K562 (cell line): ENCODE measurements around the gene SALL3. TPM values are rescaled to one million over a fixed set of nuclear protein-coding genes. Genes with fewer than 3 reads are reported as not detected.

Experiments
- ATAC-seq: fragments of 200-7000 bp; cut with Tn5 transposase; 3 replicates; pipeline ENCODE4 v1.9.1; 2020; ENCODE audit warnings: moderate library complexity
- BruUV-seq: library from RNA; stranded (reverse); fragments of 400-500 nt; replicated peaks from 2 replicates; lab custom pipeline; 2021; lab: Mats Ljungman, UMichigan
- CTCF ChIA-PET: fragments of 300-600 bp; formaldehyde crosslinking; extraction: SDS; loops from one replicate; lab custom pipeline; 2021; ENCODE audit warnings: low intra/inter-chr PET ratio; lab: Yijun Ruan, JAX
- POLR2A ChIA-PET: fragments of 300-600, 350-650 bp; sonication (Branson Sonifier 250); formaldehyde crosslinking; extraction: SDS; loops from one replicate; lab custom pipeline; 2021; ENCODE audit warnings: antibody characterized with exemption, inconsistent platforms; lab: Yijun Ruan, JAX
- DNase-seq, 4 experiments: peaks; one replicate each; pipeline versions ENCODE4 v3.0.0 to v3.0.0-alpha.2; 2011 to 2018; ENCODE audit warnings: low spot score in 3 of 4, mixed read lengths in 3 of 4; ENCODE audit errors: extremely low read depth in 1 of 4
- FAIRE-seq: peaks from 2 replicates; lab custom pipeline; 2011; peaks lifted over from hg19 to GRCh38; lab: Jason Lieb, UNC
- H2AFZ ChIP-seq: 2 replicates; pipeline ENCODE4 v1.6.0; 2011; ENCODE audit warnings: low read depth, low read length, control low read depth, inconsistent platforms
- H3K27ac ChIP-seq: fragments of 200-600 bp; 3 replicates; pipeline ENCODE4 v1.8.0; 2011; ENCODE audit warnings: low read depth, mild to moderate bottlenecking, control low read depth, inconsistent platforms, low read length, moderate library complexity, mixed read lengths; ENCODE audit errors: extremely low read depth
- H3K27me3 ChIP-seq, 2 experiments: fragments of 300-600 bp in 1 of 2; 2 replicates in 1 of 2; 3 replicates in 1 of 2; pipeline versions ENCODE4 v1.6.0 to v1.8.0; 2011; ENCODE audit warnings: inconsistent platforms in 2 of 2, low read length in 2 of 2, mild to moderate bottlenecking in 1 of 2, mixed read lengths in 1 of 2, moderate library complexity in 1 of 2; ENCODE audit not compliant: control insufficient read depth in 2 of 2, insufficient read depth in 2 of 2
- H3K36me3 ChIP-seq: fragments of 300-600 bp; 3 replicates; pipeline ENCODE4 v1.8.0; 2011; ENCODE audit warnings: mild to moderate bottlenecking, low read length, inconsistent platforms; ENCODE audit not compliant: control insufficient read depth, insufficient read depth
- H3K4me1 ChIP-seq, 2 experiments: fragments of 200-600 bp in 1 of 2; replicated peaks in 1 of 2; 2 replicates in 1 of 2; 3 replicates in 1 of 2; pipeline versions ENCODE4 v1.5.1 to v1.8.0; 2011; ENCODE audit warnings: inconsistent platforms in 2 of 2, low read length in 2 of 2, mild to moderate bottlenecking in 1 of 2, mixed read lengths in 1 of 2, moderate library complexity in 1 of 2; ENCODE audit not compliant: control insufficient read depth in 2 of 2, insufficient read depth in 2 of 2
- H3K4me2 ChIP-seq: 2 replicates; pipeline ENCODE4 v1.6.1; 2011; ENCODE audit warnings: low read length, control low read depth, inconsistent platforms, mixed read lengths; ENCODE audit not compliant: insufficient read depth
- H3K4me3 ChIP-seq: fragments of 200-600 bp; sonication (generic), shearing (Covaris generic); 2 replicates; pipeline ENCODE4 v1.5.1; 2016; ENCODE audit warnings: control low read depth, inconsistent platforms
- H3K79me2 ChIP-seq: fragments of 200-600 bp; 3 replicates; pipeline ENCODE4 v1.8.0; 2011; ENCODE audit warnings: low read length, inconsistent platforms; ENCODE audit not compliant: control insufficient read depth, insufficient read depth
- H3K9ac ChIP-seq, 2 experiments: 2 replicates each; pipeline versions ENCODE4 v1.6.0 to v1.6.1; 2011; ENCODE audit warnings: low read depth in 2 of 2, low read length in 2 of 2, control low read depth in 1 of 2, inconsistent platforms in 1 of 2, mild to moderate bottlenecking in 1 of 2, mixed read lengths in 1 of 2; ENCODE audit not compliant: insufficient read depth in 1 of 2
- H3K9me1 ChIP-seq: one replicate; pipeline ENCODE4 v1.6.0; 2011; ENCODE audit warnings: inconsistent platforms, mild to moderate bottlenecking, low read length, moderate library complexity; ENCODE audit not compliant: control insufficient read depth, insufficient read depth
- H3K9me3 ChIP-seq: replicated peaks from 2 replicates; pipeline ENCODE4 v1.5.1; 2011; ENCODE audit warnings: low read depth, low read length, inconsistent platforms; ENCODE audit not compliant: control insufficient read depth, insufficient read depth
- H4K20me1 ChIP-seq: replicated peaks from 2 replicates; pipeline ENCODE4 v1.6.1; 2011; ENCODE audit warnings: low read length, inconsistent platforms, mixed read lengths; ENCODE audit not compliant: control insufficient read depth, insufficient read depth
- DPF2 ChIP-seq: fragments of 450-650 bp; IDR thresholded peaks from 2 replicates; pipeline ENCODE4 v1.6.1; 2016
- EGR1 ChIP-seq: fragments of 450-650 bp; conservative IDR thresholded peaks from 2 replicates; pipeline ENCODE4 v1.6.1; 2017; ENCODE audit warnings: mild to moderate bottlenecking
- EWSR1 ChIP-seq: fragments of 450-650 bp; IDR thresholded peaks from 2 replicates; pipeline ENCODE4 v1.6.1; 2018; ENCODE audit warnings: borderline replicate concordance, mild to moderate bottlenecking, low read depth, moderate library complexity; ENCODE audit not compliant: partially characterized antibody
- HMG20B ChIP-seq: fragments of 250-450 bp; sonication (Bioruptor Pico); IDR thresholded peaks from 2 replicates; pipeline ENCODE4 v1.5.0; 2021; ENCODE audit warnings: mild to moderate bottlenecking
- KDM2B ChIP-seq: fragments of 250-450 bp; sonication (Bioruptor Pico); IDR thresholded peaks from 2 replicates; pipeline ENCODE4 v1.8.0; 2021; ENCODE audit warnings: mild to moderate bottlenecking, moderate library complexity
- MEF2A ChIP-seq: IDR thresholded peaks from 2 replicates; pipeline ENCODE4 v1.6.1; 2011; ENCODE audit warnings: low read depth, mild to moderate bottlenecking, low read length, moderate library complexity; ENCODE audit not compliant: control insufficient read depth
- TAF15 ChIP-seq: fragments of 200-400 bp; formaldehyde crosslinking; IDR thresholded peaks from 2 replicates; pipeline ENCODE4 v1.6.1; 2017; ENCODE audit warnings: mild to moderate bottlenecking, low read depth, low read length, moderate library complexity
- YBX1 ChIP-seq: fragments of 450-650 bp; IDR thresholded peaks from 2 replicates; pipeline ENCODE4 v1.7.1; 2016; ENCODE audit warnings: mild to moderate bottlenecking
- ZBTB34 ChIP-seq: fragments of 250-450 bp; sonication (Bioruptor Pico); IDR thresholded peaks from 2 replicates; pipeline ENCODE4 v1.8.0; 2021; ENCODE audit warnings: mild to moderate bottlenecking, moderate library complexity
- ZKSCAN3 ChIP-seq: fragments of 250-450 bp; sonication (Bioruptor Pico); IDR thresholded peaks from 2 replicates; pipeline ENCODE4 v1.4.0; 2020
- ZNF124 ChIP-seq: sonication (generic); formaldehyde crosslinking; IDR thresholded peaks from 2 replicates; pipeline ENCODE4 v1.8.1; 2022; ENCODE audit warnings: missing genetic modification reagents
- ZNF316 ChIP-seq: fragments of 450-650 bp; IDR thresholded peaks from 2 replicates; pipeline ENCODE4 v1.6.1; 2016
- ZNF318 ChIP-seq, 2 experiments: fragments of 450-650 bp; IDR thresholded peaks; 2 replicates each; pipeline ENCODE4 v1.6.1; 2016; ENCODE audit warnings: mild to moderate bottlenecking in 2 of 2, borderline replicate concordance in 1 of 2, low read depth in 1 of 2, moderate library complexity in 1 of 2
- WGBS: fragments of 100-300 bp; shearing (Covaris generic); methylation state at CpG from one replicate; pipeline ENCODE4 v1.1.6; 2016; ENCODE audit warnings: low coverage, mixed read lengths; ENCODE audit not compliant: insufficient coverage; ENCODE audit errors: missing lambda C conversion rate; 5-methylcytosine and 5-hydroxymethylcytosine counted together
- in situ Hi-C: fragments of 300-500 bp; cut with MboI; formaldehyde crosslinking; loops from 4 replicates; pipeline ENCODE4 v1.15.0; 2018; ENCODE audit warnings: inconsistent platforms, mixed read lengths
- intact Hi-C: fragments of 100-400 bp; cut with micrococcal nuclease; formaldehyde crosslinking; loops from 2 replicates; pipeline ENCODE4 v1.14.2; 2022
- polyA plus RNA-seq, 8 experiments: library from polyadenylated mRNA; depleted of rRNA in 4 of 8; stranded (reverse) in 5 of 8; unstranded in 3 of 8; fragments of >200 nt; fragmentation: Nextera tagmentation in 2 of 8; fragmentation: Illumina TruSeq in 1 of 8; extraction: Ambion mirVana in 2 of 8; extraction: Trizol in 1 of 8; gene quantifications; 2 replicates each; pipeline versions ENCODE4 v1.2.1 to v1.2.3, GENCODE V29; 2011 to 2014; ENCODE audit warnings: inconsistent platforms in 1 of 8, missing spikeins in 1 of 8
- total RNA-seq, 7 experiments: library from RNA; depleted of rRNA in 6 of 7; stranded (reverse); fragments of >200 nt in 6 of 7; fragmentation: Illumina TruSeq in 2 of 7; extraction: Trizol in 2 of 7; gene quantifications; 2 replicates each; pipeline versions ENCODE4 v1.2.1 to v1.2.3, GENCODE V29; 2011 to 2021; ENCODE audit warnings: low replicate concordance in 1 of 7

SALL3 gene
- total and polyA plus RNA-seq, 9 of the 15 experiments (the other 6 are each of a cell fraction or from before 2014, with no cell fraction given), result not detected

GRCh38 chr18:79010802-79011201, 31.2 kb downstream of the SALL3 start:
- Histone ChIP-seq H4K20me1 (no peaks in the 10 kb centered on the region), H3K27me3 (peaks cover 10 to 44% of the 10 kb centered on the region in 2 experiments; a peak in 4 of 5 replicates), H3K9me3 (no peaks in the 10 kb centered on the region), H3K9me1 (no peaks in the 10 kb centered on the region), H2AFZ (no peak overlapping the region), H3K36me3 (no peaks in the 10 kb centered on the region), H3K9ac (no peak overlapping the region), H3K4me1 (no peaks in the 10 kb centered on the region; a peak in 1 of 5 replicates), H3K27ac (no peak overlapping the region), H3K4me3 (no peak overlapping the region), H3K79me2 (no peaks in the 10 kb centered on the region), H3K4me2 (no peak overlapping the region)
- intact Hi-C loops, result no loop called here
- TF ChIP-seq DPF2 (no peak), ZKSCAN3 (CRISPR knock-in tag) (no peak), EGR1 (no peak), ZNF318 (IDR thresholded peaks at IDR 0.05; ENCODE audit: borderline replicate concordance in 1 of 2, low read depth in 1 of 2) (no peak), ZNF124 (CRISPR knock-in tag) (no peak), ZBTB34 (CRISPR knock-in tag) (no peak), ZNF316 (no peak), HMG20B (CRISPR knock-in tag) (no peak), TAF15 (no peak), YBX1 (no peak), KDM2B (CRISPR knock-in tag) (no peak), MEF2A (no peak), EWSR1 (no peak)
- DNase-seq, result no peak
- 2% methylated on average over 8 of the region's 9 CpGs for WGBS
- in situ Hi-C loops, result no loop called here
- ChIA-PET POLR2A (interaction anchor here (1.8 kb wide), 1 partner anchor 10 kb away, joined by 4 read pairs; no protein-coding TSS in a partner anchor), CTCF (no interaction called here)
- FAIRE-seq, result no peak
- ATAC-seq, result no peak
- BruUV-seq, result no TSS peak
